ENCODE measurements around the gene LPCAT1. TPM values are rescaled to one million over a fixed set of nuclear protein-coding genes. Genes with fewer than 3 reads are reported as not detected.
A peak's percentile ranks its signal among the peaks of the same experiment; 100 is the strongest.
"Not testable (repeated sequence)": the region's sequence is repeated elsewhere in the genome, so short reads cannot be mapped to it uniquely, and the experiment has no call there.

Gene LPCAT1
- total RNA-seq, 1 donor from 2014 or later, result 8.9 TPM

GRCh38 chr5:1468629-1469527 lies 54.9 kb downstream of the LPCAT1 start:
- DNase-seq (ENCODE audit: low spot score) (no peak), ATAC-seq (no peak)

GRCh38 chr5:1468247-1468612 lies 55.5 kb downstream of the LPCAT1 start:
- ATAC-seq (no peak), DNase-seq (ENCODE audit: low spot score) (no peak)

DNA sequence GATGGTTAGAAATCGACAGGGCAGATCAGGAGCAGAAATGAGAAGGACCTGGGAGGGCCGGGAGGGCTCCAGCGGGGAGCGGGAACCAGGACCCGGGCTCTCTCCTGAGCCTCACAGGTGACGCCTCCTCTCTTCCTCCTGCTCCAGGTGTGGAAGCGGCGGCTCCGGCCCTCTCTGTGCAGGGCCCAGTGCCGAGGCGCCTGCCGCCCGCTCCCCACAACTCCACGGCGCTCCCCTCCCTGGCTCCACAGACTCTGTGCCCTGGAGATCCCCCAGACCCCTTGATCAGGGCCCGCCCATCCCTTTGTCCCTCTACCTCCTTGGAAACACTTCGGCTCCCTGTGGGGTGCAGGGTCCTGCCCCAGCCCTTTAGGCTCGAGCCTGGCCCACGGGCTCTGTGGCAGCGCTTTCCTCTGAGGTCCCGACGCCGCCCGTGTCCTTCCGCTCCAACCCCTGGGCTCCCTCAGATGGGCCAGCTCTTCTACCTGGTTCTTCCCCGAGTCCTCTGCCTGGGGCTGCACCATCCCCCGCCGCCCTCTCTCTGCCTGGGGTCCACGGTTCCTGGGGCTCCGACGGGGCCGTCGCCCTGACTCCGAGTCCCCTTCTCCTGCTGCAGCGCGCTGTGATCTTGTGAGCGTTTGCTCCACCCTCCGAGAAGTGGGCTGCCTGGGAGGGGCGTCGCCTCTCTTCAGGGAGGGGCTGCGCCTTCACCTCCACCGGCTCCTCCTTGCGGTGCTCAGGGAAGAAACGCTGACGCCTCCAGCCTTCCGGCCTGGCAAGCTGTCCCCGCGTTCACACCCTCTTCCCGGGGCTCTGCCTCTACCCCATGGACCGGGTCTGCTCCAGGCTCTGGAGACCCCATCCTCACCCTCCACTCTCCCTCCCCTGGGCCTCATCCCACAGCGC lies 56.2 kb downstream of the LPCAT1 start:
- ATAC-seq (no peak), DNase-seq (ENCODE audit: low spot score) (no peak)

GRCh38 chr5:1466631-1467265 lies 57.0 kb downstream of the LPCAT1 start:
- no peak for ATAC-seq
- DNase-seq (ENCODE audit: low spot score), result no peak

DNA sequence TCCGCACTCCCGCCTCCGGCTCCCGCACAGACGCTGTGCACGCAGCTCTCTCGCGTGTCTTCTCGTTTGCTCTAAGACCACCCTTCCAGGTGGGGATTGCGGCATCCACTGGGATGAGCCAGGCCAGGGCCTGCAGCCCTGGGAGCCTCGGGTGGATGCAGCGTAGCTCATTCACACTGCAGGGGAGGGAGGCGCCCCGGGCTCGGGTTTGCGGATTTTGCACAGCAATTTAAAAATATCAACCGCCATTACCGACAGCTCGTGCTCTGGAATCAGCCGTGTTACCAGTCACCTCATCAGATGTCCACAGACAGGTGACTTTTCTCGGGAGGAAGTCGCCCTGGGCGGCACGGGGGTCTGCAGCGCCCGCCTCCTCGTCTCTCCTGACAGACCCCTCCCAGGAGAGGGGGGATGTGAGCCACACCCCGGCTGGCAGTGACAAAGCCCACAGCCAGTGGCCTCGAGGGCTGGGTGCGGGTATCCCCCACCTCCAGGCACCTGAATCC lies 57.7 kb downstream of the LPCAT1 start:
- no peak for DNase-seq (ENCODE audit: low spot score)

GRCh38 chr5:1465117-1465516 lies 58.6 kb downstream of the LPCAT1 start:
- ATAC-seq (no peak), DNase-seq (ENCODE audit: low spot score) (no peak)

More for the DNA sequence above, 57.7 kb downstream of the LPCAT1 start:
- ATAC-seq, result no peak

DNA sequence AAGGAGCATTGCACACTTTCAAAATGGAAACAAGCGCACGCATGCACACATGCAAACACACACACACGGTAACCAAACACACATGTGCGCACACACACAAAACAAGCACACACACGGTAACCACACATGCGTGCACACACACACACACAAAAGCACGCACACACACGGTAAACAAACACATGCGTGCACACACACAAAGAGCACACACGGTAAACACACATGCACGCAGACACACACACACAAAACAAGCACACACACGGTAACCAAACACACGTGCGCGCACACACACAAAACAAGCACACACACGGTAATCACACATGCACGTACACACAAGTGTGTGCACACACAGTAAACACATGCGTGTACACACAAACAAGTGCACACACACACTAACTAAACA lies 59.2 kb downstream of the LPCAT1 start:
- ATAC-seq (no peak), DNase-seq (ENCODE audit: low spot score) (no peak)

- ATAC-seq (no peak), DNase-seq (ENCODE audit: low spot score) (no peak)
These were observed 59.7 kb downstream of the LPCAT1 start for GRCh38 chr5:1464096-1464446.

DNA sequence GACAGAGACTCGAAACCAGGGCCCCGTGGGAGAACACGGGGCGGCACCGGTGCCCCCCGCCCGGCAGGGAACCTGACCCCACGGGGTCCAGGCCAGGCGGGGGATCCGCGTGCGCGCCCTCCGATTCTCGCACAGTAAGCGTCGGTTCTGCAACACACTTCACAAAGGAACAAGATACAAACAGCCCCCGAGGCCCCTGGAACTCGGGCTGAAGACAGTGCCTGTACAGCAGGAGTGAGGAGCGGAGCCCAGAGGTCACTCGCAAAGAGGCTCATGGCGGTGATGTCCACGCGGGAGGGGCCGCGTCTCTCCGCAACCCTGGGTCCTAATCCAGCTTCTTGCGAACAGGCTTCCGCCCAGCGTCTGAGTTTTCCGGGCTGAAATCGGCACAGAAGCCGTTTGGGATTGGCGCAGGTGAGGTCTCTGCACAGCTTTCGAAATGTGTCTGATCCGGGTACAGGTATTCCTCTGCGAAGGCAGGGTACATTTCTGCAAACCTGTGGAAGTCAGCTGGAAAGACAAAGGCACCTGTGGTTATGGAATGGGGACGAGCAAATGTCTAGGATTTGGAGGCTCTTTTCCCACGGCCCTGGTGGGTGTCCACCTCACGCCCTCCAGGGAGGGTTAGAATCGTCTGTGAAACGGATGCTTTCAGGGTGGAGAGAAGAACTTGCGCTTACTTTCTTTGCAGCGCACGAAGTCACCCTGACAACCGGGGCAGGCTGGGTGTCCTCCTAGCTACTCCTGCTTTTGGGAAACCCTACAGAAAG lies 60.2 kb downstream of the LPCAT1 start:
- DNase-seq (ENCODE audit: low spot score), result no peak
- ATAC-seq, result no peak

DNA sequence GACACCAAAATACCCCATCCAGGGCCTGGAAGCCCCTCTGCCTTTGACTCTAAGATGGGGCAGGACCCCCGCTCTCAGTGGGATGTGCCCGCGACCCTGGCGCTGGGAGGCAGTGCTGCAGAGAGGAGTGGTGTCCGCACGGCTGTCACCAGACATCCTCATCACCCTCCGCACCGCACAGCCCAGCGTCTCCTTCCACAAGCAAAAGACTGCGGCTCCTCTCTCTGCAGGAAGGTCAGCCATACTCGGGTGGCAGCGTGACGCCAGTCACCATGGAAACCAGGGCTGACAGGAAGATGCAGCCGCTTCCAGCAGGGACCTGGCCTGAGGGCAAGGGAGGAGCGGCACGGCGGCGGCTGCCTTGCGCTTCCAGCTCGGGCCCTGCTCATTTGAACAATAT lies 61.4 kb downstream of the LPCAT1 start:
- no peak for ATAC-seq
- DNase-seq (ENCODE audit: low spot score), result no peak

- ATAC-seq, result no peak
- no peak for DNase-seq (ENCODE audit: low spot score)
These were observed 62.4 kb downstream of the LPCAT1 start for GRCh38 chr5:1461396-1461795.

DNA sequence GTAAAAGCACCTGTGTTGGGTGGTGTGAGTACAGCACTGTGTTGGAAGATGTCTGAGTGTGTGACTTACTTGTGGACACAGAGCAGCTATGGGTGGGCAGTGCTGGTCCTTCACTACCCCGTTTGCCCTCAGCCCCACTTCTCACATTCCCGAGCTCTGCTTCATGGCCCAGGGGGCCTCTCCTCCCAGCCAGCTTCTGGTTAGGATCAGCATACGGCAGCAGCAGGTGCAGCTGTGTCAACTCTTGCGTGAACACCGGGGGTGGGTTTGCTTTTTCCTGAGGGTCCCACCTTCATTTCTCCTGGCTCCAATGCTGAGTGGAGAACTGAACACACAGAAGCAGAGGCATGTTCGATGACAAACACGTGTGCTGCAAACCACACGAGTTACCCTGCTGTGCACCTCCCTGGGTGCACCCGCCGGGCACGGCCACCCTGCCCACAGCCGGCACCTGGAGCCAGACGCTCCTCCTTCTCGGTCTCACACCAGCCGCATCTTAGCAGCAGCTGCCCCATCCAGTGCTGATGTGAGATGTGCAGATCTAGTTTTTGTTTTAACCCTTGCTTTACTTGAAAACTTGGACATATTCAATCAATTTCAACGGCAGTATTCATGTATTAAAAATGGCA lies 63.6 kb downstream of the LPCAT1 start:
- DNase-seq (ENCODE audit: low spot score), result no peak
- ATAC-seq, result no peak

DNA sequence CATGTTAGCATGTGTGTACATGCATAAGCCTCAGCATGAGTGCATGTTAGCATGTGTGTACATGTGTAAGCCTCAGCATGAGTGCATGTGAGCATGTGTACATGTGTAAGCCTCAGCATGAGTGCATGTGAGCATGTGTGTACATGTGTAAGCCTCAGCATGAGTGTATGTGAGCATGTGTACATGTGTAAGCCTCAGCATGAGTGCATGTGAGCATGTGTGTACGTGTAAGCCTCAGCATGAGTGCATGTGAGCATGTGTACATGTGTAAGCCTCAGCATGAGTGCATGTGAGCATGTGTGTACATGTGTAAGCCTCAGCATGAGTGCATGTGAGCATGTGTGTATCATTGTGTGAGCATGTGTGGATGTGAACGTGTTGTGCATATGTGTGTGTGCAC lies 64.3 kb downstream of the LPCAT1 start:
- ATAC-seq; DNase-seq (ENCODE audit: low spot score): not testable (repeated sequence)

DNA sequence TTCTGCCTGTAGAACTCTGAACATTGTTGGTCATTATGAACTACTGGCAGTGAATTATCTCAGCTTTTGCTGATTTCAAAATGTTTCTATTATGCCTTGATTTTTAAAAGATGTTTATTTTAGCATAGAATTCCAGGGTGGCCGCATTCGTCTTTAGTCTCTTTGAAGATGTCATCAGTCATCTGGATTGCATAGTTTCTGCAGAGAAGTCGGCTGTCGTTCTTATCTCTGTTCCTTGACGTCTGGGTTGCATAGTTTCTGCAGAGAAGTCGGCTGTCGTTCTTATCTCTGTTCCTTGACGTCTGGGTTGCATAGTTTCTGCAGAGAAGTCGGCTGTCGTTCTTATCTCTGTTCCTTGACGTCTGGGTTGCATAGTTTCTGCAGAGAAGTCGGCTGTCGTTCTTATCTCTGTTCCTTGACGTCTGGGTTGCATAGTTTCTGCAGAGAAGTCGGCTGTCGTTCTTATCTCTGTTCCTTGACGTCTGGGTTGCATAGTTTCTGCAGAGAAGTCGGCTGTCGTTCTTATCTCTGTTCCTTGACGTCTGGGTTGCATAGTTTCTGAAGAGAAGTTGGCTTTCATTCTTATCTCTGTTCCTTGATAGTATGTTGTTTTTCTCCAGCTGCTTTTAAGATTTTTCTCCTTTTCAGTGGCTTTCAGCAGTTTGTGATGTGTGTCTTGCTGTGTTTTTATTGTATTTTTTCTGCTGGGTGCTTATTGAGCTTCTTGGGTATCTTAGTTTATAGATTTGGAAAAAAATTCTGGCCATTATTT lies 67.5 kb downstream of the LPCAT1 start:
- ATAC-seq; DNase-seq (ENCODE audit: low spot score): not testable (repeated sequence)

DNA sequence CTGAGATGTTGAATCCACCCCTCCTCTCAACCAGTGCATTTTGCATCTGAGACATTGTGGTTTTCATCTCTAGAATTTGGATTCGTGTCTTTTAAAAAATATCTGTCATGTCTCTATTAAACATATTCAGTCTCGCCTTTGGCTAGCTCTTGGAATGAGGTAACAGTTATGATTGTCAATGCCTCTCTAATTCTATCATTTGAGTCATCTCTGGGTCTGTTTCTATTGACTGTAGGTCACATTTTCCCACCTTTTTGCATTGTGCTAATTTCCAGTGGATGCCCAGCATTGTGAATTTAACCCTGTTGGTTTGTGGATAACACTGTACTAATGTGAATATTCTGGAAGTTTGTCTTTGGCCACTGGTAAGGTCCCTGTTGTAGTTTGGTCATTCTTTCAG lies 70.1 kb downstream of the LPCAT1 start:
- ATAC-seq (no peak), DNase-seq (ENCODE audit: low spot score) (no peak)

- DNase-seq (ENCODE audit: low spot score) (peak; percentile 15), ATAC-seq (no peak)
These were observed 74.6 kb downstream of the LPCAT1 start for GRCh38 chr5:1449081-1449630.

- DNase-seq (ENCODE audit: low spot score) (peak; percentile 27), ATAC-seq (no peak)
These were observed 75.2 kb downstream of the LPCAT1 start for GRCh38 chr5:1448511-1449011.

- ATAC-seq, result no peak
- DNase-seq (ENCODE audit: low spot score), result peak; percentile 29
These were observed 75.9 kb downstream of the LPCAT1 start for GRCh38 chr5:1447671-1448361.

All from left lobe of liver (tissue), 2 donors.